Amniotic epithelial cell (primary cell): ENCODE measurements around the gene LYRM2.

ENCODE experiments used
- DNase-seq: peaks from one replicate; pipeline ENCODE4 v3.0.0-alpha.2; 2010; ENCODE audit warnings: low read depth

The LYRM2 gene

GRCh38 chr6:89555031-89555430 lies 83.5 kb downstream of the LYRM2 start:
- no peak for DNase-seq

- DNase-seq = no peak
These were observed 84.4 kb downstream of the LYRM2 start for GRCh38 chr6:89554106-89554505.

DNA sequence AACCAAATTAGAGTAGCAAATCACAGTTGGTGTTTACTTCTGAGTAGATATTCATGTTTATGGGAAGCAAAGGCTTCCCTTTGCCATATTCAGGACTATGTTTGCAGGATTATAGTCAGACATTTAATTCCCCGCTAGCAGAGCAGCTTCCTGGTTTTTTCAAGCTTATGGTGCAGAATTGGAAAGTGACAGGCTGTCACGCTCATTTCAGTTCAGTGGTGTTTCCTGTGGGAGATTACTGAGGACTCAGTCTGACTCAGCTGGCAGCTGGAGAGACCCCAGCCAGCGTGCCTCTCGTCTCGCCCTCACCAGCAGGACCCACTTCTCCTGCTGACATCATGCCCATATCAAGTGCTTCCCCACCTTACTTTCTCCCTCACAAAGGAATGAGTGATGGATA lies 85.1 kb downstream of the LYRM2 start:
- DNase-seq = no peak

DNA sequence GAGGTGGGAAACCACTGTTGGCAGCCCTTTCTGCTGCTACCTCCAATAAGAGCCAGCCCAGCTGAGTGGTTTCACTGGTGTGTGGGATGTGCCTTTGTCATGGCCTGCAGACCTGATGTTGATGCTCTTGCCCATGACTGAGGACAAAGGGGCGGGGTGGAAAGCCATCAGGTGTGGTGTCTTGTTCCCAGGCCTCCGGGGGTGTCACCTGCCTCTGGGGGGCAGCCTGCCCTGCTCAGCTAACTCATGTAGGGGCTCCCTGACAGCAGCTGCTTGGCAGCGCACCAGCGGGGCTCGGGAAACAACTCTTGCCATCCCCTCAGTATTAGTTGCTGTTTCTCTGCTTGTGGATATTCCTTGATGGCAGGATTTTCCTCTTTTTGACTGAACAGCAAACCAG lies 91.3 kb downstream of the LYRM2 start:
- no peak for DNase-seq

DNA sequence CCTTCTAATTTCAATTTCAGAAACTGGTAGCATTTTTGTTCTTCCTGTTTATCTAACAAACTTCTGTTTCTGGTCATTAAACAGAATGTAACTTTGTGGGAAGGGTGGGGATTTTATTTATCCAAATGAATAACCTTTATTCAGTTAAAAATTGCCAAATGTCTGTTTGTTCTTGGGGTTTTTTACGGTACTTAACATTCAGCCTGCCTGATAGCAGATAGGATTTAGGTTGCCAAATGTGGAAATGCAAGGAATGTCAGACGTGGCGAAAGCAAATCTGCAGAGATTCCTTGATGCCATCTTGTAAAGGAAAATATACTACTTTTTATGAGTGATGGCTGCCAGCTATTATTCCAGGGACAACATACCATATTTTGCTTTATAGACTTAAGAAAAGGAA lies 95.7 kb downstream of the LYRM2 start:
- no peak for DNase-seq

DNA sequence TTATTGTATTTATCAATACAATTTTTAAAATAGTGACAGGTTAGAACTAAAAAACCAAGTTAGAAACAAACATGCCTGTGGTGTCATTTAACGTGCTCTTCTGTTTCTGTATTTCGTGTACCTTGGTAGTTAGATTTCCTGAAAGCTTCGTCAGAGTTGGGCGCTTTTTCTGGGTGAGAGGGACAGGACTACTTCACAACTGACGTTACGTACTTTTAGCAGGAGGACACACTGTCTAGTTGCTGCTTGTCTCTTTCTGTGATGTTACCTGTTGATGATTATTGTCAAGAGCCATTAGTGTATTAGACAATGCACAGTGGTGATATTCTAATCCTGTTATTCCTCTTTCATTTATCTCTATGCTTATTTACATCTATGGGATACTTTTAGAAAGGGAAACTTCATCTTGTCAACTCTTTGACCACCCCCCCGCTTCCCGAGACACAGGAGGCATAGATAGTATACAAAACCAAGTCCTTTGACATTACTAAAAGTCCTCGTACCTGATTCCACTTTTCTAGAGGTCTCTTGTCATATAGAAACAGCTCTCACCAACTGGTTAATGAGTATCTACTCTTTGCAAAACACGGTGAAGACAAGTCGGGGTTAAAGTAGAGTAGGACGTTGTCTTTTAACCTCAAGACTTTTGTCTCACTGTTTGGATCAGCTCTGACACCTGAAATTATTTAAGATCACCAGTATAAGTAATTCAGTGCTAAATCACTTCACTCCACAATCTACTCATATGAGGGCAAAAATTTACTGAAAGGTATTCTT lies 96.3 kb downstream of the LYRM2 start:
- no peak for DNase-seq

- DNase-seq = no peak
These were observed 98.8 kb downstream of the LYRM2 start for GRCh38 chr6:89539779-89540178.

GRCh38 chr6:89536231-89536630 lies 102.3 kb downstream of the LYRM2 start:
- no peak for DNase-seq

GRCh38 chr6:89530982-89531381 lies 107.6 kb downstream of the LYRM2 start:
- no peak for DNase-seq

- DNase-seq = no peak
These were observed 109.7 kb downstream of the LYRM2 start for GRCh38 chr6:89528866-89529265.

DNA sequence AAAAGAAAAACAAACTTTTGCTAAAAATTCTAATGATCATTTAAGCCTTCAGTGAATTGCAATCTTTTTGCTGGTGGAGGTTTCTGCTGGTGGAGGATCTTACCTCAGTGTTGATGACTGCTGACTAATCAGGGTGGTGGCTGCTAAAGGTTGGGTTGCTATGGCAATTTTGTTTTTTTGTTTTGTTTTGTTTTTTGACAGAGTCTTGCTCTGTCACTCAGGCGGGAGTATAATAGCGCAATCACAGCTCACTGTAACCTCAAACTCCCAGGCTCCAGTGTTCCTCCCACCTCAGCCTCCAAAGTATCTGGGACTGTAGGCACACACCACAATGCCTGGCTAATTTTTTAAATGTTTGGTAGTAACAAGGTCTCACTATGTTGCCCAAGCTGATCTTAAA lies 110.9 kb downstream of the LYRM2 start:
- DNase-seq = no peak

- no peak for DNase-seq
These were observed 112.0 kb downstream of the LYRM2 start for GRCh38 chr6:89526563-89526869.

GRCh38 chr6:89525786-89526562 lies 112.6 kb downstream of the LYRM2 start:
- no peak for DNase-seq

- no peak for DNase-seq
These were observed 115.8 kb downstream of the LYRM2 start for GRCh38 chr6:89522778-89523177.

DNA sequence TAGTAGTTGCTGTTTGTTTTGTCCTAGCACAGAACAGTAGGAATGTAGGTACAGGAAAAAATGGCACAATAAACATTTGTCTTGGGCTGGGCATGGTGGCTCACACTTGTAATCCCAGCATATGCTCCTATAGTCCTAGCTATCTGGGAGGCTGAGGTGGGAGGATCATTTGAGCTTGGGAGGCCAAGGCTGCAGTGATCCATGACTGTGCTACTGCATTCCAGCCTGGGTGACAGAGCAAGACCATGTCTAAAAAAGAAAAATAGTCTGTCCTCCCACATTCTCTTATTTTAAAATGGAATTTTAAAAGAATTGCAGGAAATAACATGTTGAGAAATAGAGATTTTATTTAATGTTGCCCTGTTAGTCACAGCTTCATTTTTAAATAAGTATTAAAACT lies 117.8 kb downstream of the LYRM2 start:
- DNase-seq = no peak

DNA sequence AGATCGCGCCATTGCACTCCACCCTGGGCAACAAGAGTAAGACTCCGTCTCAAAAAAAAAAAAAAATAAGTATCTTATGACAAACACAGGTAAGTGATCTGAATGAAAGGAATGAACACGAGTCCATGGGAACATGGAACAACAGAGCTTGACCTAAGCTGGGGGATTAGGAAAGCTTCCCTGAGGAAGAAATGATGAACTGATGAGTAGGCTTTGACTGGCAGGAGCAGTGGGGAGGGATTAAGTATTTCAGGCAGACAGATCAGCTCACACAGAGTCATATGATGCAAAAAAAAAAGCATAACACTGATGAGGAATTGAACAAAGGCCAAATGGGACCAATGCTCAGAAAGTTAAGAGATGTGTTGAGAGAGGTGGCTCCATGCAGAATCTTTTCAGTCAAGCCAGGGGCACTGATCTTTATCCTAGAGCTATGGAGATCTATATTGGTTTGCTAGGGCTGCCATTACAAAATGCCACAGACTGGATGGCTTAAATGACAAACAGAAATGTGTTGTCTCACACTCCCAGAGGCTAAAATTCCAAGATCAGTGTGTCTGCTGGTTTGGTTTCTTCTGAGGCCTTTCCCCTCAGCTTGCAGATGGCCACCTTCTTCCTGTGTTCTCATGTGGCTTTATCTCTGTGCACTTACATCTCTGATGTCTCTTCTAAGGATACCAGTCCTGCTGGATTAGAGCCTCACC lies 120.0 kb downstream of the LYRM2 start:
- no peak for DNase-seq
